HCT116 (cell line): ENCODE data around the gene OVAAL. TPM values are rescaled to one million over a fixed set of nuclear protein-coding genes. Genes with fewer than 3 reads are reported as not detected.

Experiments
- ATAC-seq: fragments of 200-7000 bp; cut with Tn5 transposase; 2 replicates; pipeline ENCODE4 v1.9.1; 2020; ENCODE audit warnings: mild to moderate bottlenecking, moderate library complexity
- BruUV-seq: library from RNA; stranded (reverse); fragments of 400-500 nt; replicated peaks from 2 replicates; lab custom pipeline; 2021; lab: Mats Ljungman, UMichigan
- CTCF ChIA-PET: fragments of 300-600 bp; sonication (Branson Sonifier 250); formaldehyde crosslinking; loops from one replicate; lab custom pipeline; 2021; ENCODE audit warnings: antibody characterized with exemption; lab: Charles Lee
- POLR2A ChIA-PET: fragments of 300-600, 350-600 bp; sonication (Branson Sonifier 250); formaldehyde crosslinking; loops from one replicate; lab custom pipeline; 2021; ENCODE audit warnings: antibody characterized with exemption; lab: Charles Lee
- RAD21 ChIA-PET, 2 experiments: fragments of 300-600 bp; sonication (Branson Sonifier 250); formaldehyde crosslinking; loops; one replicate each; lab custom pipeline; 2023; ENCODE audit warnings: low total read pairs in 2 of 2; ENCODE audit not compliant: uncharacterized antibody in 2 of 2, unreplicated experiment in 2 of 2, low non-redundant PET in 1 of 2; lab: Charles Lee
- DNase-seq: peaks from one replicate; pipeline ENCODE4 v3.0.0-alpha.2; 2010; ENCODE audit warnings: low read depth, low spot score
- H2AFZ ChIP-seq: fragments of 200-600 bp; shearing (Covaris generic), sonication (generic); 2 replicates; pipeline ENCODE4 v1.6.1; 2017; ENCODE audit warnings: low read depth, mixed run types, mixed read lengths, antibody characterized with exemption, low read length; ENCODE audit not compliant: poor library complexity, severe bottlenecking
- H3K27ac ChIP-seq: 2 replicates; pipeline ENCODE4 v1.5.1; 2012; ENCODE audit warnings: low read depth, low read length
- H3K27me3 ChIP-seq: fragments of 200-600 bp; sonication (generic); 2 replicates; pipeline ENCODE4 v1.6.1; 2016; ENCODE audit warnings: mixed run types, low read length, mixed read lengths; ENCODE audit not compliant: insufficient read depth
- H3K36me3 ChIP-seq, 2 experiments: fragments of 200-500 bp in 1 of 2; fragments of 200-600 bp in 1 of 2; sonication (Bioruptor generic) in 1 of 2; sonication (generic) in 1 of 2; 2 replicates each; pipeline versions ENCODE4 v1.5.1 to v1.6.1; 2014 to 2016; ENCODE audit warnings: low read length in 2 of 2, inconsistent platforms in 1 of 2, mixed read lengths in 1 of 2, mixed run types in 1 of 2; ENCODE audit not compliant: insufficient read depth in 2 of 2, control insufficient read depth in 1 of 2
- H3K4me1 ChIP-seq, 2 experiments: fragments of 200-600 bp in 1 of 2; sonication (generic) in 1 of 2; 2 replicates each; pipeline versions ENCODE4 v1.5.1 to v1.6.1; 2012 to 2017; ENCODE audit warnings: low read length in 2 of 2, inconsistent platforms in 1 of 2, mild to moderate bottlenecking in 1 of 2, mixed read lengths in 1 of 2, mixed run types in 1 of 2, moderate library complexity in 1 of 2; ENCODE audit not compliant: insufficient read depth in 2 of 2, control insufficient read depth in 1 of 2
- H3K4me2 ChIP-seq: fragments of 200-600 bp; sonication (generic); 2 replicates; pipeline ENCODE4 v1.6.1; 2017; ENCODE audit warnings: mixed run types, low read length, mixed read lengths
- H3K4me3 ChIP-seq, 2 experiments: fragments of 200-600 bp in 1 of 2; sonication (generic) in 1 of 2; replicated peaks in 1 of 2; 2 replicates each; pipeline ENCODE4 v1.5.1; 2011 to 2016; ENCODE audit warnings: low read length in 2 of 2, control low read depth in 1 of 2, low read depth in 1 of 2, mild to moderate bottlenecking in 1 of 2, mixed read lengths in 1 of 2, mixed run types in 1 of 2
- H3K79me2 ChIP-seq: fragments of 200-600 bp; sonication (generic); 2 replicates; pipeline ENCODE4 v1.6.1; 2017; ENCODE audit warnings: mild to moderate bottlenecking, mixed run types, low read length, moderate library complexity, mixed read lengths; ENCODE audit not compliant: insufficient read depth
- H3K9ac ChIP-seq: fragments of 200-600 bp; sonication (generic); 2 replicates; pipeline ENCODE4 v1.6.1; 2016; ENCODE audit warnings: low read length, mixed read lengths
- H3K9me2 ChIP-seq: fragments of 200-600 bp; sonication (generic), shearing (Covaris generic); 2 replicates; pipeline ENCODE4 v1.6.1; 2017; ENCODE audit warnings: mixed run types, mild to moderate bottlenecking, moderate library complexity; ENCODE audit not compliant: insufficient read depth
- H3K9me3 ChIP-seq, 2 experiments: fragments of 200-500 bp in 1 of 2; fragments of 200-600 bp in 1 of 2; sonication (Bioruptor generic) in 1 of 2; sonication (generic) in 1 of 2; 2 replicates each; pipeline ENCODE4 v1.6.1; 2014 to 2017; ENCODE audit warnings: low read length in 2 of 2, mixed read lengths in 2 of 2, inconsistent platforms in 1 of 2, low read depth in 1 of 2, mild to moderate bottlenecking in 1 of 2, mixed run types in 1 of 2, moderate library complexity in 1 of 2; ENCODE audit not compliant: control insufficient read depth in 1 of 2, insufficient read depth in 1 of 2
- H4K20me1 ChIP-seq: fragments of 200-600 bp; sonication (generic), shearing (Covaris generic); 2 replicates; pipeline ENCODE4 v1.6.1; 2017; ENCODE audit warnings: mixed run types, mild to moderate bottlenecking, moderate library complexity; ENCODE audit not compliant: insufficient read depth
- CBX3 ChIP-seq: IDR thresholded peaks from 2 replicates; pipeline ENCODE4 v1.6.1; 2012; ENCODE audit warnings: low read depth
- CEBPB ChIP-seq: IDR thresholded peaks from 2 replicates; pipeline ENCODE4 v1.6.1; 2012; ENCODE audit warnings: low read depth
- ELF1 ChIP-seq: IDR thresholded peaks from 2 replicates; pipeline ENCODE4 v1.6.1; 2012; ENCODE audit warnings: low read depth, borderline replicate concordance
- EZH2phosphoT487 ChIP-seq: fragments of 200-600 bp; IDR thresholded peaks from 2 replicates; pipeline ENCODE4 v1.6.1; 2018; ENCODE audit warnings: antibody characterized with exemption, borderline replicate concordance
- FOSL1 ChIP-seq: IDR thresholded peaks from 2 replicates; pipeline ENCODE4 v1.6.1; 2012; ENCODE audit warnings: low read depth
- JUND ChIP-seq: IDR thresholded peaks from 2 replicates; pipeline ENCODE4 v1.6.1; 2012
- POLR2A ChIP-seq: IDR thresholded peaks from 2 replicates; pipeline ENCODE4 v1.7.0; 2011; ENCODE audit warnings: borderline replicate concordance; ENCODE audit not compliant: insufficient read depth, insufficient read length; ENCODE audit errors: extremely low read depth
- POLR2AphosphoS5 ChIP-seq: IDR thresholded peaks from 2 replicates; pipeline ENCODE4 v1.6.1; 2011; ENCODE audit warnings: mild to moderate bottlenecking, low read depth, low read length, moderate library complexity
- RAD21 ChIP-seq: IDR thresholded peaks from 2 replicates; pipeline ENCODE4 v1.6.1; 2012; ENCODE audit warnings: low read depth, mild to moderate bottlenecking
- SIN3A ChIP-seq: IDR thresholded peaks from 2 replicates; pipeline ENCODE4 v1.6.1; 2012; ENCODE audit warnings: low read depth
- SP1 ChIP-seq: IDR thresholded peaks from 2 replicates; pipeline ENCODE4 v1.6.1; 2012; ENCODE audit warnings: low read depth
- intact Hi-C: fragments of 100-400 bp; cut with micrococcal nuclease; formaldehyde crosslinking; loops from 2 replicates; pipeline ENCODE4 v1.10.0; 2022
- total RNA-seq: library from RNA; stranded (reverse); gene quantifications from one replicate; pipeline ENCODE4 v1.2.1, GENCODE V29; 2021; ENCODE audit not compliant: unreplicated experiment
- TF ChIP-seq, protein P1 (sequence below): IDR thresholded peaks from 2 replicates; pipeline ENCODE4 v1.6.1; 2011; ENCODE audit warnings: mild to moderate bottlenecking, low read length, moderate library complexity; ENCODE audit not compliant: insufficient replicate concordance; ENCODE audit errors: extremely low read depth

Gene OVAAL
- total RNA-seq, 1 experiment from 2014 or later = not detected

DNA sequence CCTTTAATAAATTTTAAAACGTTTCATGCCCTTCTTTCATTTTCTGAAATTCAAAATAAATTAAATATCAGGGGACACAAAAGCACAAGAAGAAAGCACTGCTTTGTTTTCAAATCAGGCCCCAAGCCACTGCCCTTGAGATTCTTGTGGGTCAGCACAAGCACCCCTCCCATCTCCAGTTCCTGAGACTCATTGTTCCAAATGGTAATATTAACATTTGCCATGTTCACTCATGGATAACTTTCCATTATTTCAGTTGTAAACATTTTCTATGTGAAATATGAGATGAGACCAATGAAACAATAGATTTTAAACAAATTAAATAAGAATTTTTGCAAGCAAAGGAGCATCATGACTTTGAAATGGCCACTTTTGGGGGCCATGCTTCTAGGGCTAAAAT, 7.7 kb downstream of the OVAAL start:
- Histone ChIP-seq H3K4me3 (no peak overlapping the region), H3K36me3 (no peaks in the 10 kb centered on the region), H3K4me1 (peaks cover 0 to 9% of the 10 kb centered on the region in 2 experiments; a peak in 2 of 4 replicates), H3K9ac (no peak overlapping the region), H3K27me3 (no peaks in the 10 kb centered on the region), H3K4me2 (no peak overlapping the region), H3K9me3 (no peaks in the 10 kb centered on the region), H3K9me2 (0 out of 2 replicates have a peak, but pooled peaks cover under 1% of the 10 kb centered on the region), H3K27ac (no peak overlapping the region), H2AFZ (no peak overlapping the region), H4K20me1 (no peaks in the 10 kb centered on the region), H3K79me2 (no peaks in the 10 kb centered on the region)
- intact Hi-C loops = no loop called here
- TF ChIP-seq, protein P1, sequence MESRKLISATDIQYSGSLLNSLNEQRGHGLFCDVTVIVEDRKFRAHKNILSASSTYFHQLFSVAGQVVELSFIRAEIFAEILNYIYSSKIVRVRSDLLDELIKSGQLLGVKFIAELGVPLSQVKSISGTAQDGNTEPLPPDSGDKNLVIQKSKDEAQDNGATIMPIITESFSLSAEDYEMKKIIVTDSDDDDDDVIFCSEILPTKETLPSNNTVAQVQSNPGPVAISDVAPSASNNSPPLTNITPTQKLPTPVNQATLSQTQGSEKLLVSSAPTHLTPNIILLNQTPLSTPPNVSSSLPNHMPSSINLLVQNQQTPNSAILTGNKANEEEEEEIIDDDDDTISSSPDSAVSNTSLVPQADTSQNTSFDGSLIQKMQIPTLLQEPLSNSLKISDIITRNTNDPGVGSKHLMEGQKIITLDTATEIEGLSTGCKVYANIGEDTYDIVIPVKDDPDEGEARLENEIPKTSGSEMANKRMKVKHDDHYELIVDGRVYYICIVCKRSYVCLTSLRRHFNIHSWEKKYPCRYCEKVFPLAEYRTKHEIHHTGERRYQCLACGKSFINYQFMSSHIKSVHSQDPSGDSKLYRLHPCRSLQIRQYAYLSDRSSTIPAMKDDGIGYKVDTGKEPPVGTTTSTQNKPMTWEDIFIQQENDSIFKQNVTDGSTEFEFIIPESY = no peak
- no peak for TF ChIP-seq SP1
- TF ChIP-seq EZH2phosphoT487 = no peak
- TF ChIP-seq RAD21 = no peak
- no peak for TF ChIP-seq JUND
- TF ChIP-seq CEBPB = no peak
- no peak for TF ChIP-seq POLR2AphosphoS5
- TF ChIP-seq CBX3 = no peak
- no peak for TF ChIP-seq FOSL1
- no peak for TF ChIP-seq ELF1
- TF ChIP-seq POLR2A = no peak
- no peak for TF ChIP-seq SIN3A
- ChIA-PET POLR2A (no interaction called here), CTCF (no interaction called here), RAD21 (no interaction called here)
- DNase-seq = no peak
- no peak for ATAC-seq
- BruUV-seq = no TSS peak
